HepG2 (cell line): ENCODE results near the gene SMIM22. TPM values are rescaled to one million over a fixed set of nuclear protein-coding genes. Genes with fewer than 3 reads are reported as not detected.

Experiments
- AKAP8 ChIP-seq: sonication (generic); formaldehyde crosslinking; IDR thresholded peaks from 2 replicates; pipeline ENCODE4 v1.5.1; 2020; ENCODE audit warnings: mild to moderate bottlenecking, missing genetic modification reagents
- BRF2 ChIP-seq: sonication (generic); formaldehyde crosslinking; IDR thresholded peaks from 2 replicates; pipeline ENCODE4 v1.8.1; 2022; ENCODE audit warnings: mild to moderate bottlenecking, missing genetic modification reagents
- CENPX ChIP-seq: sonication (generic); formaldehyde crosslinking; IDR thresholded peaks from 2 replicates; pipeline ENCODE4 v1.9.0; 2021; ENCODE audit warnings: mild to moderate bottlenecking, missing genetic modification reagents, moderate library complexity
- GPN1 ChIP-seq: sonication (generic); formaldehyde crosslinking; IDR thresholded peaks from 2 replicates; pipeline ENCODE4 v1.5.1; 2020; ENCODE audit warnings: missing genetic modification reagents, borderline replicate concordance
- MEIS1 ChIP-seq: sonication (generic); formaldehyde crosslinking; IDR thresholded peaks from 2 replicates; pipeline ENCODE4 v1.9.0; 2021; ENCODE audit warnings: mild to moderate bottlenecking, missing genetic modification reagents, moderate library complexity, borderline replicate concordance
- MNT ChIP-seq: fragments of 450-650 bp; IDR thresholded peaks from 2 replicates; pipeline ENCODE4 v1.6.1; 2016
- MTERF4 ChIP-seq: sonication (generic); formaldehyde crosslinking; IDR thresholded peaks from 2 replicates; pipeline ENCODE4 v1.8.0; 2023; ENCODE audit warnings: mild to moderate bottlenecking, missing genetic modification reagents
- NR2C2 ChIP-seq: sonication (generic); formaldehyde crosslinking; IDR thresholded peaks from 2 replicates; pipeline ENCODE4 v1.4.0; 2020; ENCODE audit warnings: missing genetic modification reagents, mild to moderate bottlenecking, moderate library complexity, borderline replicate concordance
- PITX1 ChIP-seq: sonication (generic); formaldehyde crosslinking; IDR thresholded peaks from 2 replicates; pipeline ENCODE4 v1.5.1; 2020; ENCODE audit warnings: mild to moderate bottlenecking, missing genetic modification reagents
- RARA ChIP-seq: IDR thresholded peaks from 2 replicates; pipeline ENCODE4 v1.6.1; 2016; ENCODE audit warnings: missing genetic modification reagents, missing compliant biosample characterization
- RERE ChIP-seq: IDR thresholded peaks from 2 replicates; pipeline ENCODE4 v1.6.1; 2016; ENCODE audit warnings: low read depth, missing genetic modification reagents, missing compliant biosample characterization
- RFX1 ChIP-seq: fragments of 450-650 bp; IDR thresholded peaks from 2 replicates; pipeline ENCODE4 v1.6.1; 2017
- ZBTB42 ChIP-seq: sonication (generic); formaldehyde crosslinking; IDR thresholded peaks from 2 replicates; pipeline ENCODE4 v1.5.0; 2020; ENCODE audit warnings: mild to moderate bottlenecking, missing genetic modification reagents
- ZIK1 ChIP-seq: sonication (generic); formaldehyde crosslinking; IDR thresholded peaks from 2 replicates; pipeline ENCODE4 v1.5.0; 2020; ENCODE audit warnings: mild to moderate bottlenecking, low read depth, missing genetic modification reagents, borderline replicate concordance
- ZNF329 ChIP-seq: sonication (generic); formaldehyde crosslinking; IDR thresholded peaks from 2 replicates; pipeline ENCODE4 v1.9.0; 2021; ENCODE audit warnings: low read depth, mild to moderate bottlenecking, missing genetic modification reagents
- ZNF784 ChIP-seq: sonication (generic); formaldehyde crosslinking; IDR thresholded peaks from 2 replicates; pipeline ENCODE4 v1.5.1; 2020; ENCODE audit warnings: missing genetic modification reagents, mild to moderate bottlenecking, borderline replicate concordance
- ZNF800 ChIP-seq: sonication (generic); formaldehyde crosslinking; IDR thresholded peaks from 2 replicates; pipeline ENCODE4 v1.4.0; 2020; ENCODE audit warnings: missing genetic modification reagents
- polyA plus RNA-seq, 8 experiments: library from polyadenylated mRNA; depleted of rRNA in 3 of 8; stranded (reverse) in 7 of 8; unstranded in 1 of 8; fragments of >200 nt; fragmentation: Illumina TruSeq in 4 of 8; extraction: Trizol in 4 of 8; gene quantifications; 2 replicates each; pipeline versions ENCODE4 v1.2.1 to v1.2.3, GENCODE V29; 2011 to 2016; ENCODE audit warnings: low read depth in 4 of 8, missing spikeins in 1 of 8, mixed read lengths in 1 of 8; ENCODE audit not compliant: insufficient read depth in 1 of 8
- total RNA-seq, 5 experiments: library from RNA; depleted of rRNA; stranded (reverse); fragments of >200 nt; fragmentation: Illumina TruSeq; extraction: Trizol; gene quantifications; 2 replicates each; pipeline ENCODE4 v1.2.3, GENCODE V29; 2016; ENCODE audit warnings: low read depth in 1 of 5

The SMIM22 gene
- total and polyA plus RNA-seq, 2 of the 13 experiments (the other 11 are each of a cell fraction or from before 2014, with no cell fraction given), result not detected

- TF ChIP-seq RERE (CRISPR knock-in tag), result no peak
- no peak for TF ChIP-seq AKAP8 (CRISPR knock-in tag)
- TF ChIP-seq RARA, result peak; percentile 99
- no peak for TF ChIP-seq MNT
- peak; percentile 79; the same call in 1 of the 2 replicates for TF ChIP-seq MTERF4 (CRISPR knock-in tag)
- no peak for TF ChIP-seq ZBTB42 (CRISPR knock-in tag)
- no peak; the same call in 1 of the 2 replicates for TF ChIP-seq NR2C2 (CRISPR knock-in tag)
- no peak; the same call in 1 of the 2 replicates for TF ChIP-seq MEIS1 (CRISPR knock-in tag)
- TF ChIP-seq ZNF784, result no peak; the same call in 1 of the 2 replicates
- TF ChIP-seq ZNF800 (CRISPR knock-in tag), result 0 out of 2 replicates have a peak, but pooled peaks have one; percentile 13
- TF ChIP-seq GPN1 (CRISPR knock-in tag), result no peak
- TF ChIP-seq PITX1 (CRISPR knock-in tag), result no peak
- TF ChIP-seq ZIK1 (CRISPR knock-in tag), result no peak
- no peak for TF ChIP-seq ZNF329 (CRISPR knock-in tag)
- no peak for TF ChIP-seq CENPX (CRISPR knock-in tag)
- no peak for TF ChIP-seq RFX1
- TF ChIP-seq BRF2 (CRISPR knock-in tag), result no peak
Measured at GRCh38 chr16:4801962-4802658, 6.9 kb downstream of the SMIM22 start, which contains the start of gene ROGDI (continued).
